GM18499 (cell line): ENCODE data around the gene DNAL1.
A peak's percentile ranks its signal among the peaks of the same experiment; 100 is the strongest.
"Not testable (repeated sequence)": the region's sequence is repeated elsewhere in the genome, so short reads cannot be mapped to it uniquely, and the experiment has no call there.

Experiments
- ATAC-seq: cut with Tn5 transposase; IDR thresholded peaks from one replicate; pipeline ENCODE4 v1.9.1; 2021; ENCODE audit warnings: moderate number of reproducible peaks; ENCODE audit not compliant: insufficient read depth, unreplicated experiment

The DNAL1 gene

DNA sequence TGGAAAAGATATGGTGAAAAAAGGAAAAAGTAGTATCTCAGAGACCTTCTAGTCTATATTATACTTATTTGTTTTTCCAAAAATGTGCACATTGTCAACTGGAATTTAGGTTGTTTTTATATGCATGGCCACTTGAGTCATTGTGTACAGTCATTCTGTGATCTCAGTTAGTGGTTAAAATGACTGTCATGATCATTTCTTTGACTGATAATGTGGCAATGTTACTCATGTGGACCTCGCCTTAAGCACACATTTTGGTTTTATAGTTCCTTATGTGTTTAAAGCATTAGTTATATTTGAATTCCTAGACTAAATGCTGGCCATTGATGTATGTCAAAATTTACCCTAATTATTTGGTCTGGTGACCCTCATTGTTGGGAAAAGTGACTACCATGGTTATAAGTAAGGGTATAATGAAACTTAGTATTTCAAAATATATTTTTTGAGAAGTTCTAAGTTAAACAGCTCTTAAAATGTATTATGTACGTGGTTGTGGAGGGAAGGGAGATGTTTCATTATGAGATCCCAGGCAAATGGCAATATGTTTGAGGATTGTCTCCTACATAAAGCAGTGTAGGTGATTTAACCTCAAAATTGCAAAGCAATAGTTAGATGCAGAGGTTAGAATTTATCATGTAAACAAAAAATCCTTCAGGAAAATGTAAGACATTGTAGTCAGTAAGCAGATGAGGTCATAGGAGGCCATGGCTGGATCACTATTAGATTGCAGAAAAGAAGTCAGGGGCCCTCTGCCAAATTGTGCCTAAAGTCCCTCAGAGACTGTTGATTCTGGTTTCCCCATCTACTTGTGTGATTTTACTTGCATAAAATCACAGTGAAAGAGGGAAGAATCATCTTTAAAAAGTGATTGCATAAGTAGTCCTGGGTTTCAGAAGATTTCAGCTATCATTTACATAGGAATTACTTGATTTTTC, 51.9 kb downstream of the DNAL1 start:
- ATAC-seq = peak; percentile 57

DNA sequence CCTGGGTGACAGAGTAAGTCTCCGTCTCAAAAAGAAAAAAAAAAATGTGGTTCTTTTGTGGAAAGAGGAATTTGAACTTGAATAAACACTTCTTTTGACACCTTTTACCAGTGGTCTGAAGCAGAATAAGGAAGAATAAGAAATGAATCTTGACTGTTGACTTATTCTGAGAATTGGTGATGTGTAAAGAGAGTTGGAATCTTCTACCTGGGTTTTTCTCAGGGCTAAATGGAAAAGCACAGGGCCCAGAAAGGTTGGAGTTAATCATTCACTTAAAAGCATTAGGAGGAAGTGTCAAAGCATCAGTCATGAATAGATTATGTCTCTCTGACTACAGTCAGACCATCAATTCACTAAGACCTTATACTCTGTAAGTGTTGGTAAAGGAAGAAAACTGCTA, 55.5 kb downstream of the DNAL1 start:
- no peak for ATAC-seq

GRCh38 chr14:73708076-73708475, 63.3 kb downstream of the DNAL1 start:
- not testable (repeated sequence) for ATAC-seq

DNA sequence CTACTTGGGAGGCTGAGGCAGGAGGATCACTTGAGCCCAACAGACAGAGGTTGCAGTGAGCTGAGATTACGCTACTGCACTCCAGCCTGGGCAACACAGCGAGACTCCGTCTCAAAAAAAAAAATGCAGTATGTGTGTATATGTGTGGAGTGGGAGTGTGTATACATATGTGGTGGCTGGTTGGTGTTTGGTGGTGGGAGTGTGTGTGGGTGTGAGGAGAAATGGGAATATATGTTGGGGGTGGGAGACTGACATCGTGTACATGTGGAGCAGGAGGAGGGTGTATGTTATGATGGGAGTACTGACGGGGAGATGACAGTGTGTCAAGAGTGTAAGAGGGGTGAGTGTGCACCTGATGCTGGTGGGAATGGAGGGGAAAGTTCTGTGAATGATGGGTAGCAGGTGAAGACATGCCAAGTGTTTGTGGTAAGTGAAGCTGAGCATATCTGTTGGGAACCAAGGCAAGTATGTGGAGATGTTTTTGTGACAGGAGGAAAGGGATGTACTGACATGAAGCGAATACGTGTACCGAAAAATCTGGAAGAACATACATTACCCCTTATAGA, 65.2 kb downstream of the DNAL1 start:
- no peak for ATAC-seq

DNA sequence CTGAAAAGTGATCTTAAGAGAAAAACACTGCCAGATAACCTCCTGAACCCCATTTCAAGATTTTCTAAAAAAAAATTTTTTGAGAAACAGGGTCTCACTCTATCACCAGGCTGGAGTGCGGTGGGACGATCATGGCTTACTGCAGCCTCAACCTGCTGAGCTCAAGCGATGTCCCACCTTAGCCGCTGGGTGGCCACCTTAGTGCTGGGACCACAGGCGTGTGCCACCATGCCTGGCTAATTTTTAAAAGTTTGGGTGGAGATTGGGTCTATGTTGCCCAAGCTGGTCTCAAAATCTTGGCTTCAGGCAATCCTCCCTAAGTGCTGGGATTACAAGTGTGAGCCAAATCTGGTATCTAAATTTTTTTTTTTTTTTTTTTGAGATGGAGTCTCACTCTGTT, 66.0 kb downstream of the DNAL1 start:
- no peak for ATAC-seq

- no peak for ATAC-seq
These were observed 67.3 kb downstream of the DNAL1 start for GRCh38 chr14:73712071-73712506.

DNA sequence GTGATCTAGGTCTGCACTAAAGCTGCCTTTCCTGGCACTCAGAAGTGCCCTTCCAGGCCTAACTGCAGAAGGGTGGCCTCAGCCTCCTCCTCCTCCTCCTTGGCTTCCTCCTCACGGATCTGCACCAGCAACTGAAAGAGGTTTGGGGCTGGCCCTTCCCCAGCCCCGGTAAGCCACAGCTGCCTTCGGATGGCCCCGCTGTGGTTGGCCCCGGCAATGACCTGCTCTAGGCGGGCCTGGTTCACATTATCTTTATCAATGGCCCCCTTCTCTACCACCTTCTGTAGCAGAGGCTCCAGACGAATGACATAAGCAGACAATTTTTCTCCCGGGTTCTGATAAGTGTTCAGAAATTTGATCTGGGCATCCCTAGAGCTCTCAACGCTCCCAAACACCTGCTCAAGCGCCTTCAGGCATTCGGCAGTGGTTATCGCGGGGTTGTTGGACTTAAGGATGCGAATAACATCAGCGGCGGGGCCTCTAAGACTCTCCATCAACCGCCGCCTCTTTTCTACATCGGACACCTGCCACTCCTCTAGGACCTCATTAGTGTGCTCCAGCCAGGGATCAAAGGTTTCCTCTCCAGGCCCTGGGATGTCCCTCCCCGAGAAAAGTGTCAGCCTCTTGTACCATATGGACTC, 67.9 kb downstream of the DNAL1 start:
- ATAC-seq = no peak

GRCh38 chr14:73713206-73713802, 68.5 kb downstream of the DNAL1 start:
- ATAC-seq = no peak

GRCh38 chr14:73713803-73714655, 69.2 kb downstream of the DNAL1 start, which contains the start of gene PNMA1:
PNMA1 (minus strand) TSS chr14:73714384; CDS start chr14:73713639, 745 bp downstream.
- no peak for ATAC-seq

DNA sequence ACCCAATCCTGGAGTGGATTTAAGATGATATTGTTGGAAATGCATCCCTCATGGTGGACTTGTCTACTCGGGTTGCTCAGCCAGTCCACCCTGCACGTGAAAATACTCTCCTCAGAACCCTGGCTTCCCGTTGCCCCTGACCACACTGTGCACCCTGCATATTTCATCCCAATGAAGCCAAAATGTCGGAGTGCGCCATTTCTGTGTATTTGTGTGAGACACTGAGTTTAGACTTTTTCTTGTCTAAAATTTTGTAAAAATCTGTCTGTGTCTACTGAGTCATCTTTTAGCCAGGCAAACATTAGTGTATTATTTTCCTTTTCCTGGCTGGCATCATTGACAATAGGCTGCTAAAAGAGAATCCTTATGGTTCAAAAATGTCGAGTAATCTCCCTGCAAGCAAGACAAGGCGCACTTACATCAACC, 69.9 kb downstream of the DNAL1 start:
- ATAC-seq = no peak

DNA sequence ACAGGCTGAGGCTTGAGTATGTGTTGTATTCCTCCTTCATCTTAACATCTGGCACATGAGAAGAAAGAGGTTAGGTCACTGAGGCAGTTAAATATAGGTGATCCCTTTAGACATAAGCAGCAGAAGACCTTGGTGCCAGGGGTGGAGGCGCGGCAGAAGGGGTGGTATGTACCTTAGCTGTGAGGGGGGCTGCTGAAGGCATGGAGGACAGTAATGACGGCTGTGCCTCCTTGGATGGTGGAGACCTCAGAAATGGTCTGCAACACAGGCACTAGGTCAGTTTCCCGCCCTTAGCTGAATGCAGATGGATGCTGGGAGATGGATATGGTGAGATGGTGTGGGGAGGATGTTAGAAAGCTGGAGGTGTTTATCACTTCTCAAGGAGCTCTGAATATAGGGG, 70.9 kb downstream of the DNAL1 start:
- no peak for ATAC-seq

GRCh38 chr14:73717266-73717665, 72.5 kb downstream of the DNAL1 start:
- no peak for ATAC-seq

DNA sequence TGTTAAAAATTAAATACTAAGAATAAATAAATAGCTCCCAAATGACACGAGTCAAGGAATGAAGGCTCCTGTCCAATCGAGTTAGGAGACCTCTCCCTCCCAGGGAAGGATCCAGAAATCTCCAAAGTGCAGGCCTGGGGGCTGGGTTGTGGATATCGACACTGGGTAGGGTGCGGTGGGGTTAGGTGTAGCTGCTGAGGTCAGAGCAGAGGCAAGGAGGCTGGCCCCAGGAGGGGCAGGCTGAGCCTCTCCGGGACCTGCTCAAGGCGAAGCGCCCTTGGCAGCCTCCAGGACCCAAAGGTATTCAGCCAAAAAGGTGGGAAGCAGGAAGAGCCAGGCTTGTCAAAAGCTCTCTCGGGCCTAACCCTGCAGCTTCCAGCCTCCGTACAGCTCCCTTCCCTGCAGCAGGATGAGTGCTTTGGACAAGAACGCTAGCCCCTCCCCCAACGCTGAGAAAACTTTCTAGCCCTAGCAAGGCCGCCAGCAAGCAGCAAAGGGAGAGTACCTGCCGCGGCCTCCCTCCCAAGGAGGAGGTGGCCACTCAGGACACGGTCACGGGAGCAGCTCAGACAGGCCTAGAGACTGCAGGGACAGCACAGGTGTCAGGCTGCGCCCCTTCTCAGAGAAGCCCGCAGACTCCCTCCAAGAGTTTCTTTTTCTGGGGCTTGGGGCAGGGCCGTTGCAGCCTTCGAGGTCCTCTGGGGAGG, 73.1 kb downstream of the DNAL1 start:
- ATAC-seq = no peak

- no peak for ATAC-seq
These were observed 73.8 kb downstream of the DNAL1 start for GRCh38 chr14:73718418-73719251.

DNA sequence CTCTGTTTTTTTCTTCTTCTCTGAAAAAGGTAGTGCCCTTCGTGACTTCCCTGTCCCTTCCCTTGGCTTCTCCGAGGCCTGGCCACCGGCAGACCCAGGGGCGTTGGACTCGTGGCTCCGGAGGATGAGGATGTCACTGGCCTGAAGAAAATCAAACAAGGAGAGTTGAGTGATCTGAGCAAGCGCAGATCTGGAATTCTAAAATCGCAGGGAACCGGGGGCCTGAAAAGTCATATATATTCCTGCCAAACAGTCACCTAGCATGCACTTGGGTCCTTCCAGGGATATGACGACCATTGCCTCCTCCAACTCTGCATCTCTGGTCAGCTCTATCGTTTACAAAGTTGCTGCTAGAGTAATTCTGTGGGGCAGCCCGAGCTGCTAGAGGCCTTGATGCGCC, 74.6 kb downstream of the DNAL1 start:
- no peak for ATAC-seq

DNA sequence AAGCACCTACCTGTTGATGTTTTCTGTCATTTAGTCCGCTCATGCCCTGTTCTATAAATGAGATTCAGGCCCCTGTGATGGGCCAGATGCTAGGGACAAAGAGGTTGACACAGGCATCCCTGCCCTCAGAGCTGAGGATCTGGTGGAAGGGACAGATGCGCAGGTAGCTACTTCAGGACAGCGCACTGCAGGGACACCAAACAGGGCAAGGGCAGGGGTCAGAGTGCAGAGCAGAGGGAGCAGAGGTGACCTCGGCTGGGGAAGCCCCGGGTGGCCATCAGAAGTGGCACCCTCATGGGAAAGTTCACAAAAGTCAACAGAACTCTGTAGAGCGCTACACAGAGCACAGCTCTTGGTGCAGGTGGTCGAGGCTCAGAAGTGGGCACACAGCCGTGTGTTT, 75.0 kb downstream of the DNAL1 start:
- no peak for ATAC-seq

DNA sequence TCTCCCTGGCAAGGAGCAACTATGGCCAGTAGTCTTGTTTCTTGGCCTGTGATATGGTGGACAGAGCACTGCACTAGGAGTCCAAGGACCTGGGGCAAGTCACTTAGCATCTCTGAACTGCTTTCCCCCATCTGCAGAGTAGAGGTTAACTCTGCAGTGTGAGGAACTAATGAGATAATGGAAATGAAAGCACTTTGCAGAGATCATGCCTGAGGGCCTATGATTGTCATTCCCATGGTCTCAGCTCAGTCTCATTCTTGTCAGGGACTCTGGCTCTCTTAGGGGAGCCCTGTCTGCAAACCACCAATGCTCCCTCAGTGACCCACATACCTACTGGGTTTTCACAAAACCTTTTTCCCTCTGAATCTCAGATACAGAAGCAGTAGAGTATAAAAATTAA, 75.8 kb downstream of the DNAL1 start:
- ATAC-seq = no peak

- ATAC-seq = no peak
These were observed 76.5 kb downstream of the DNAL1 start for GRCh38 chr14:73721101-73721821.
